ENCODE measurements around the gene SMPD1. TPM values are rescaled to one million over a fixed set of nuclear protein-coding genes. Genes with fewer than 3 reads are reported as not detected.
A peak's percentile ranks its signal among the peaks of the same experiment; 100 is the strongest.

SMPD1 gene
- polyA plus RNA-seq, 4 donors: 31.8 to 35.9 (median 35.4) TPM

- no peak for DNase-seq (ENCODE audit: low read depth in 4 of 4, low spot score in 2 of 4)
These were observed 20.6 kb downstream of the SMPD1 start for GRCh38 chr11:6410695-6411430.

DNA sequence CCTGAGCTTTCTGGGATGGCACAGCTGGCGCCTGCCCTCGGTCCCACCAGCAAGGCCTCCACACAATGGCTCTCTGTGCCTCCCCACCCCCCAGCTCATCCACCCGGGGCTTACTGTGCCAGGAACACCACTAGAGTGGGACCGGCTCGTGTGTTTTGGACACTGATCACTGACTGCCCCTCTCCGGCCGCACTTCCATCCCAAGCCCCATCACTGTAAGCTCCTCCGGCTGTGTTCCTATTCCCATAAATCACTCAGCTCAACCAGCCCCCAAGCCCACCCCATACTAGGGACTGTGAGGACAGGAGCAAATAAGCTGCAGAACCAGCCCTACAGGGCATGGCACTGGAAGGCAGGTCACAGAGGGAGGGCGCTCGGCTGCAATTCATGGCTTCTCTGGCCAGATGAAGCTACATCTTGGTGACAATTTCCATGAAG is 21.3 kb downstream of the SMPD1 start:
- no peak for DNase-seq (ENCODE audit: low read depth in 4 of 4, low spot score in 2 of 4)

DNA sequence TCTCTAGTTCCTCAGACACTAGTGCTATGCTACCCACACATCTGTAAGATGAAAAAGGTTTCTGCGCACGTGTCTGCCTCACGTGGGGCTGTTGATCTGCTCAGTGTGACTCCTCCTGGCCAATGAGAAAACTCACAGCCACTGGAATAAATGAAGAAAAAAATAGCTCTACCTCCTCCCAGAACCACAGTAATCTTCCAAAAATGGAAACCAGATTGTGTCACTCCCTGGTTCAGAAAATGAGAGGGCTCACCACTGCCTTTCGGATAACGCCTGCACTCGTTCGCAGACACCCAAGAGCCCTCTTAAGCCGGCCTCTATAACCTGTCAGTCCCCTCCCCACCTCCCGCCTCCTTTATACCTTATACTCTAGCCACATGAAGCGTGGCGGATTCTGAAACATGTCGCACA is 23.5 kb downstream of the SMPD1 start:
- no peak for DNase-seq (ENCODE audit: low read depth in 4 of 4, low spot score in 2 of 4)

GRCh38 chr11:6414874-6415328 is 24.6 kb downstream of the SMPD1 start:
- DNase-seq (ENCODE audit: low read depth in 4 of 4, low spot score in 2 of 4): no peak

DNA sequence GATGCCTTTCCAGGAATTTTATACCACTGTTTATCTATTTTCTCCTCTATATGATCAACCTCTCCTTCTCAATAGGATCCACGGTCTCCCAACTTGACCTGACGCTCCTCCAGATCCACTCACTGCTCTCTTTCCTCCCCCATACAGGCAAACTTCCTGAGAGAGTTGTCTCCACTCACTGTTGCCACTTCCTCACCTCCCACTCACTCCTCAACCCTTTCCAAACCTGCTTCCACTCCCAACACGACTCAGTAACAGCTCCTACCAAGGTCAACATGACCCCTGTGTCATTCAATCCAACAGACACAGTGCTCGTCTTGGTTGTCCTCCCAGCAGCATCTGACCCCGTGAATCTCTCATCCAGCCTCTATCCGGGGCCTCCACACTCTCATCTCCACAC is 25.5 kb downstream of the SMPD1 start:
- DNase-seq (ENCODE audit: low read depth in 4 of 4, low spot score in 2 of 4): no peak

GRCh38 chr11:6417907-6418556 is 27.8 kb downstream of the SMPD1 start:
- no peak for DNase-seq (ENCODE audit: low read depth in 4 of 4, low spot score in 2 of 4)

- DNase-seq (ENCODE audit: low read depth in 4 of 4, low spot score in 2 of 4): no peak
These were observed 28.3 kb downstream of the SMPD1 start for GRCh38 chr11:6418557-6419008.

- DNase-seq (ENCODE audit: low read depth in 4 of 4, low spot score in 2 of 4): peak in 3 of 4 donors; percentile 53 to 61 (median 61)
These were observed 28.8 kb downstream of the SMPD1 start, which contains the start of gene APBB1 for GRCh38 chr11:6419009-6419631. Gene APBB1 (minus strand): TSS chr11:6419094. CDS start chr11:6411347, 7,747 bp downstream.

DNA sequence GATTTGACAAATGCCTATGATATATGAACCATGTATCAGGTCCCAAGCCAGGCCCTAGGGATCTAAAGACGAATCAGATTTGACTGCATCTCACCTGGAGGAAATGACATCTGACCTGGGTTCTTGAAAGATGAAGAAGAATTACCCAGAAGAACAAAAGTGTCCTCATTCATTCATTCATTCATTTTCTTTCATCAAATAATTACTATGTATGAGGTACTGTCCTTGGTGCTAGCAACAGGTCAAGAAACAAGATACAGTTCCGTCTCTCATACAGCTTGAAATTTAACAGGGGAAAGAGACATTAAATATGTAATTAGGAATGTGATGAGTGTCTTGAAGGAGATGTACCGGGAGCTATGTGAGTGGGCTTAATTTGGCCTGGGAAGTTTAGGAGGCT is 30.4 kb downstream of the SMPD1 start:
- no peak for DNase-seq (ENCODE audit: low read depth in 4 of 4, low spot score in 2 of 4)

- DNase-seq (ENCODE audit: low read depth in 4 of 4, low spot score in 2 of 4): no peak
These were observed 37.2 kb downstream of the SMPD1 start for GRCh38 chr11:6427516-6427915.

DNA sequence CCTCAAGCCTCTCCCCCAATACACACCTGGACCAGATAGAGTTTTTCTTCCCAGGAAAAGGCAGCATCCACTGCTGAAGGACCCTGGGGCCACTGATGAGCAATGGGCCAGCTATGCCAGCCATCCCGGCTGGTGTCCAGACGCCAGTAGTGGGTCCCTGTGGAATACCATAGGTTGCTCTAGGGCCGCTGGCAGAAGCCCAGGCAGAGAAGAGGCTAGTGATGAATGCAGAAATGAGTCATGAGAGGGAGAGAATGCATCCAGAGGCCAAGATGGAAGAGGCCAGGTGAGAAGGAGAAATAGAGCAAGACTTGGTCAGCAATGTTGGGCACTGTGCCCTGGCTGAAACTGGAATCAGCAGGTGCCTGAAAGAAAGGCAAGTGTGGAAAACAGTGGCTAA is 41.6 kb downstream of the SMPD1 start:
- DNase-seq (ENCODE audit: low read depth in 4 of 4, low spot score in 2 of 4): no peak

GRCh38 chr11:6433998-6434660 is 43.9 kb downstream of the SMPD1 start:
- no peak for DNase-seq (ENCODE audit: low read depth in 4 of 4, low spot score in 2 of 4)

DNA sequence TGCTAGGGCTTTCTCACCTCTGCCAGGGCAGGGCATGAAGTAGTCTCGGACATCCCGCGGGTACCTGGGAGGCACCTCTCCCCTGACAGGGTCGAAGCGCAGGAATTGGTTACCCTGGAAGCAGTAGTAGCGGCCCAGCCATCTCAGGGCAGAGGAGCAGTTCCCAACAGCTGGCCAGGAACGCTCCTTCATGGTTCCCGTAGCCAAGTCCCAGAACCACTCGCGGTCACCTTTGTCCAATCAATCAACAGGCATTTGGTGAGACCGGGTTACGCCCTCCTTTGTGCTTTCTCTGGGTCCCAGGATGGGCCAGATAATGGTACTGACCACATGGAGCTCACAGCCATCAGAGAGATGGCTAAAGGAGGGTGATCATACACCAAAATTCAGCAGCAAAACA is 47.1 kb downstream of the SMPD1 start:
- no peak for DNase-seq (ENCODE audit: low read depth in 4 of 4, low spot score in 2 of 4)

- DNase-seq (ENCODE audit: low read depth in 4 of 4, low spot score in 2 of 4): no peak
These were observed 47.7 kb downstream of the SMPD1 start for GRCh38 chr11:6437993-6438392.

GRCh38 chr11:6438979-6439571 is 48.8 kb downstream of the SMPD1 start:
- DNase-seq (ENCODE audit: low read depth in 4 of 4, low spot score in 2 of 4): peak in 1 of 4 donors; percentile 25

GRCh38 chr11:6440906-6441358 is 50.7 kb downstream of the SMPD1 start, which contains the start of gene HPX:
Gene HPX (minus strand): TSS chr11:6440987. CDS start chr11:6440963, 24 bp downstream.
- no peak for DNase-seq (ENCODE audit: low read depth in 4 of 4, low spot score in 2 of 4)

- no peak for DNase-seq (ENCODE audit: low read depth in 4 of 4, low spot score in 2 of 4)
These were observed 52.2 kb downstream of the SMPD1 start for GRCh38 chr11:6442441-6442840.

DNA sequence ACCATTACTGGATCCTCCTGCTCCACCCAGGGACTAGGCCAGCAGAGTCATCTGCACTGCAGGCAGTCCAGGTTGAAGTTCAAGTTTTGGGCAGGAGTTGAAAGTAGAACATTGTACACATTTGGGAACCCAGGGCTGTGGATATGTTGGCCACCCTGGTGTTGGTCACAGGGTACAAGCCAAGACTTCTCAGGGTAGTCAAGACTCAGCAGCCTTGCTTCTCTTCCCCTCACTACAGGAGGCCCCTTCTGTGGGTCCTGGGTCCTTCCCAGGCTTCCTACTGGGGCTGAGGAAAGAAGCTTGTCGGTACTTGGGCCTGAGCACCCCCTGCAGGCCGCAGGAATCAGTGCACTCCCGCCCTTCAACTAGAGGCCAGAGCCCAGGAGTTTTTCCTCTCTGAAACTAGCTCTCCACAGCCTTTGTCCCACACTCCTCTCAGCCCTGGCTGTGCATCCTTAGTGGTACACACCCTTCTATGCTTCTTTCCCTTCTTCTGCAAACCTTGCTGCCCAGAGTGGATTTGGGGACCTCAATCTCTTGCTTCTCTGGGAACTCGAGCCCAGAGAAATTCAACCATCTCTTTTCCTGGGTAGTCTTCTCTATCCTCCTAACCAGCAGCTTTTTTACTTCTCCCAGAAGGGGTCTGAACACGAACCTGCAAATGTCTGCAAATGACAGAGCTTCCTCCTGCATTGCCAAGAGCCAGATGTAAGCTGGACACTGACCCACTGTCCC is 53.2 kb downstream of the SMPD1 start:
- DNase-seq (ENCODE audit: low read depth in 4 of 4, low spot score in 2 of 4): no peak

Data from left renal cortex interstitium (tissue), 4 donors.